GM21423 (cell line): Measurements from ENCODE around the gene SFRP2.

Source experiments
- ATAC-seq: cut with Tn5 transposase; IDR thresholded peaks from one replicate; pipeline ENCODE4 v1.9.1; 2021; ENCODE audit warnings: mild to moderate bottlenecking, moderate library complexity; ENCODE audit not compliant: unreplicated experiment

Gene SFRP2

DNA sequence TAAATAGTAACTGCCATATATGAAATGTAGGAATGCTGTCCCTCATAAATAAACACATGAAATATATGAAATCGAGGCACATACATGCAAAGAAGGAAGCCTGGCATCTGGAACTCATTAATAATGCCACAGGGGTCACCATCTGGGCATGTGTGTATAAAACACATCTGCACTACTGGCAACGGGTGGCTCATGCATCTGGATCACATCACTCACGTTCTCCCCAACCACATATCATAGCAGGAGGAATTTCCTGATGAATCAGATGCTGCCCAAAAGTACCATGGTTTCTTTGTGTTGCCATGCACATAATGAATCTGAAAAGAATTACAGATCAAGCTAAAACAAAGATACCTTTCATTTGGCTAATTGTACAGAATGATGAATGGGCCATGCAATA lies 57.6 kb downstream of the SFRP2 start:
- no peak for ATAC-seq
